Gastroesophageal sphincter (tissue), 3 donors: ENCODE data around the gene PODN.

Source experiments
- CTCF ChIP-seq, 4 experiments: fragments of 200-600 bp in 2 of 4; fragments of 450-650 bp in 2 of 4; sonication (generic) in 1 of 4; IDR thresholded peaks; one replicate each; pipeline ENCODE4 v1.5.1; 2017 to 2019; ENCODE audit warnings: antibody characterized with exemption in 4 of 4, mild to moderate bottlenecking in 2 of 4, moderate library complexity in 2 of 4
- EP300 ChIP-seq: sonication (generic); formaldehyde crosslinking; IDR thresholded peaks from one replicate; pipeline ENCODE4 v1.6.1; 2017; ENCODE audit warnings: antibody characterized with exemption, mild to moderate bottlenecking
- POLR2A ChIP-seq, 2 donors: fragments of 450-650 bp; IDR thresholded peaks; one replicate each; pipeline ENCODE4 v1.6.1; 2017; ENCODE audit warnings: antibody characterized with exemption in 2 of 2, mild to moderate bottlenecking in 2 of 2, moderate library complexity in 1 of 2
- POLR2AphosphoS5 ChIP-seq: sonication (generic); formaldehyde crosslinking; IDR thresholded peaks from one replicate; pipeline ENCODE4 v1.6.1; 2017; ENCODE audit warnings: antibody characterized with exemption

- TF ChIP-seq CTCF (IDR thresholded peaks at IDR 0.05) (no peak), POLR2AphosphoS5 (no peak), EP300 (no peak), POLR2A (IDR thresholded peaks at IDR 0.05) (no peak)
Measured at GRCh38 chr1:53132176-53132575, 70.2 kb downstream of the PODN start.
